IPS DF 19.7 (cell line): ENCODE results near the gene CCNYL1.

Source experiments
- DNase-seq: peaks from one replicate; pipeline ENCODE4 v3.0.0-alpha.2; 2013; ENCODE audit warnings: low read depth, low spot score

Gene CCNYL1

GRCh38 chr2:207766041-207766551 is 54.7 kb downstream of the CCNYL1 start:
- no peak for DNase-seq

- DNase-seq = no peak
Observed at GRCh38 chr2:207766697-207767460, 55.4 kb downstream of the CCNYL1 start.

- no peak for DNase-seq
Observed at GRCh38 chr2:207767461-207768167, 56.2 kb downstream of the CCNYL1 start.

- no peak for DNase-seq
Observed at GRCh38 chr2:207768168-207768865, 56.9 kb downstream of the CCNYL1 start.

GRCh38 chr2:207768866-207769596 is 57.6 kb downstream of the CCNYL1 start:
- no peak for DNase-seq

- DNase-seq = no peak
Observed at GRCh38 chr2:207770602-207771404, 59.4 kb downstream of the CCNYL1 start.

GRCh38 chr2:207771421-207771820 is 60.0 kb downstream of the CCNYL1 start:
- DNase-seq = no peak

- no peak for DNase-seq
Observed at GRCh38 chr2:207772081-207772843, 60.8 kb downstream of the CCNYL1 start.

GRCh38 chr2:207772844-207773205 is 61.4 kb downstream of the CCNYL1 start:
- DNase-seq = no peak

- no peak for DNase-seq
Observed at GRCh38 chr2:207775473-207775872, 64.0 kb downstream of the CCNYL1 start.

GRCh38 chr2:207777124-207777523 is 65.7 kb downstream of the CCNYL1 start:
- DNase-seq = no peak

GRCh38 chr2:207778298-207778882 is 67.0 kb downstream of the CCNYL1 start:
- no peak for DNase-seq

GRCh38 chr2:207779523-207779922 is 68.1 kb downstream of the CCNYL1 start:
- no peak for DNase-seq

- no peak for DNase-seq
Observed at GRCh38 chr2:207782238-207783030, 71.0 kb downstream of the CCNYL1 start.

GRCh38 chr2:207783514-207783913 is 72.1 kb downstream of the CCNYL1 start:
- DNase-seq = no peak

GRCh38 chr2:207784898-207785297 is 73.5 kb downstream of the CCNYL1 start:
- DNase-seq = no peak

- no peak for DNase-seq
Observed at GRCh38 chr2:207787017-207787416, 75.6 kb downstream of the CCNYL1 start.

- no peak for DNase-seq
Observed at GRCh38 chr2:207787800-207788199, 76.4 kb downstream of the CCNYL1 start.

GRCh38 chr2:207790898-207791297 is 79.5 kb downstream of the CCNYL1 start:
- DNase-seq = no peak
